Bronchial epithelial cell (primary cell): Measurements from ENCODE around the gene ADGRL3. TPM values are rescaled to one million over a fixed set of nuclear protein-coding genes. Genes with fewer than 3 reads are reported as not detected.

Experiments used
- DNase-seq: peaks from one replicate; pipeline ENCODE4 v3.0.0-alpha.2; 2010; ENCODE audit warnings: low read depth
- FAIRE-seq: peaks from 2 replicates; lab custom pipeline; 2011; peaks lifted over from hg19 to GRCh38; lab: Jason Lieb, UNC
- H3K27me3 ChIP-seq: 2 replicates; pipeline ENCODE4 v1.5.1; 2011; ENCODE audit warnings: low read length; ENCODE audit not compliant: control insufficient read depth, insufficient read depth
- H3K36me3 ChIP-seq: 2 replicates; pipeline ENCODE4 v1.5.1; 2011; ENCODE audit warnings: low read length; ENCODE audit not compliant: control insufficient read depth, insufficient read depth
- H3K4me3 ChIP-seq: 2 replicates; pipeline ENCODE4 v1.5.1; 2011; ENCODE audit warnings: mild to moderate bottlenecking, low read depth, low read length, control low read depth
- CTCF ChIP-seq: IDR thresholded peaks from 2 replicates; pipeline ENCODE4 v1.5.1; 2011; ENCODE audit warnings: mild to moderate bottlenecking, moderate library complexity, low read length, control low read depth, inconsistent platforms; ENCODE audit not compliant: insufficient read depth, severe bottlenecking
- total RNA-seq: library from RNA; depleted of rRNA; stranded (reverse); fragments of >200 nt; gene quantifications from 2 replicates; pipeline ENCODE4 v1.2.1, GENCODE V29; 2014

Gene ADGRL3
- total RNA-seq, 1 donor from 2014 or later: under 0.01 TPM

- H3K27me3 ChIP-seq: no peaks in the 10 kb centered on the region
- TF ChIP-seq CTCF: no peak
- H3K36me3 ChIP-seq: no peaks in the 10 kb centered on the region
- DNase-seq: no peak
- FAIRE-seq: no peak
- H3K4me3 ChIP-seq: no peak overlapping the region
Observed at GRCh38 chr4:61177367-61177766, 22.8 kb upstream of the ADGRL3 start.

GRCh38 chr4:61180405-61180804 lies 19.7 kb upstream of the ADGRL3 start:
- no peaks in the 10 kb centered on the region for H3K27me3 ChIP-seq
- DNase-seq: no peak
- FAIRE-seq: no peak
- no peak for TF ChIP-seq CTCF
- H3K4me3 ChIP-seq: no peak overlapping the region
- H3K36me3 ChIP-seq: no peaks in the 10 kb centered on the region

GRCh38 chr4:61182915-61183314 lies 17.2 kb upstream of the ADGRL3 start:
- Histone ChIP-seq H3K27me3 (no peaks in the 10 kb centered on the region), H3K36me3 (no peaks in the 10 kb centered on the region), H3K4me3 (no peak overlapping the region)
- no peak for FAIRE-seq
- no peak for DNase-seq
- TF ChIP-seq CTCF: no peak

GRCh38 chr4:61185288-61185687 lies 14.8 kb upstream of the ADGRL3 start:
- no peak for DNase-seq
- Histone ChIP-seq H3K36me3 (no peaks in the 10 kb centered on the region), H3K27me3 (no peaks in the 10 kb centered on the region), H3K4me3 (no peak overlapping the region)
- TF ChIP-seq CTCF: no peak
- no peak for FAIRE-seq

GRCh38 chr4:61192392-61192791 lies 7.7 kb upstream of the ADGRL3 start:
- no peak for TF ChIP-seq CTCF
- no peak overlapping the region for H3K4me3 ChIP-seq
- no peak for FAIRE-seq
- DNase-seq: no peak
- peaks cover 1% of the 10 kb centered on the region for H3K27me3 ChIP-seq
- H3K36me3 ChIP-seq: no peaks in the 10 kb centered on the region

GRCh38 chr4:61193863-61194262 lies 6.3 kb upstream of the ADGRL3 start:
- Histone ChIP-seq H3K36me3 (no peaks in the 10 kb centered on the region), H3K27me3 (peaks cover 1% of the 10 kb centered on the region), H3K4me3 (no peak overlapping the region)
- no peak for TF ChIP-seq CTCF
- DNase-seq (peak; percentile 45), FAIRE-seq (no peak)
